ENCODE measurements around the gene DNASE1L2. TPM values are rescaled to one million over a fixed set of nuclear protein-coding genes. Genes with fewer than 3 reads are reported as not detected.

DNASE1L2 gene
- total and polyA plus RNA-seq, 2 of the 8 experiments (the other 6 are each of a cell fraction or from before 2014, with no cell fraction given): 0.35 to 0.97 TPM

- no peak for TF ChIP-seq CHD7 (IDR thresholded peaks at IDR 0.05; ENCODE audit: insufficient replicate concordance, low read length)
- no peak for TF ChIP-seq SP1 (IDR thresholded peaks at IDR 0.05; ENCODE audit: low read depth, low read length)
- no peak for TF ChIP-seq CHD2 (IDR thresholded peaks at IDR 0.05; ENCODE audit: low read length)
- no peak for TF ChIP-seq FOSL1 (IDR thresholded peaks at IDR 0.05; ENCODE audit: insufficient read depth, low read depth, low read length)
- TF ChIP-seq GTF2F1 (IDR thresholded peaks at IDR 0.05; ENCODE audit: borderline replicate concordance, low read depth, low read length): no peak
- no peak for TF ChIP-seq POLR2A (IDR thresholded peaks at IDR 0.05; ENCODE audit: control extremely low read depth in 1 of 2, low read depth in 2 of 2, low read length in 2 of 2)
- no peak for TF ChIP-seq SIRT6 (IDR thresholded peaks at IDR 0.05; ENCODE audit: low read length)
- TF ChIP-seq CHD1 (IDR thresholded peaks at IDR 0.05; ENCODE audit: low read depth, low read length): no peak
- TF ChIP-seq GABPA (IDR thresholded peaks at IDR 0.05; ENCODE audit: borderline replicate concordance, insufficient read depth, low read length): no peak
- no peak for TF ChIP-seq SP4 (IDR thresholded peaks at IDR 0.05; ENCODE audit: low read length)
- no peak for TF ChIP-seq TAF1 (IDR thresholded peaks at IDR 0.05; ENCODE audit: low read depth, low read length)
- no peak for TF ChIP-seq POU5F1 (IDR thresholded peaks at IDR 0.05; ENCODE audit: low read depth, low read length)
Observed at GRCh38 chr16:2273484-2273883, 37.2 kb downstream of the DNASE1L2 start (continued).

All from H1 (cell line).